ENCODE data around the gene KRTAP10-6. TPM values are rescaled to one million over a fixed set of nuclear protein-coding genes. Genes with fewer than 3 reads are reported as not detected.

Gene KRTAP10-6
- total and polyA plus RNA-seq, 2 of the 8 experiments (the other 6 are each of a cell fraction or from before 2014, with no cell fraction given), result 0.12 TPM; not detected in 1

- Histone ChIP-seq H3K79me1 (ENCODE audit: low read depth, low read length) (no peaks in the 10 kb centered on the region), H4K5ac (ENCODE audit: insufficient read length, low read depth, low read length) (no peak overlapping the region), H3K27ac (ENCODE audit: low read depth, low read length) (no peak overlapping the region), H3K27me3 (replicated peaks in 1 of 4; ENCODE audit: control insufficient read depth in 3 of 4, extremely low read depth in 1 of 4, insufficient read depth in 3 of 4, low read length in 3 of 4) (no peaks in the 10 kb centered on the region), H4K91ac (replicated peaks; ENCODE audit: insufficient read length, low read length) (no peak overlapping the region), H3K14ac (ENCODE audit: insufficient read length) (no peak overlapping the region), H4K20me1 (replicated peaks in 1 of 2; ENCODE audit: control insufficient read depth in 1 of 2, insufficient read depth in 2 of 2, low read length in 2 of 2) (no peaks in the 10 kb centered on the region), H3K9ac (replicated peaks in 1 of 4; ENCODE audit: extremely low read depth in 1 of 4, low read depth in 3 of 4, low read length in 3 of 4) (no peak overlapping the region), H3K4me2 (ENCODE audit: insufficient read depth in 1 of 2, low read depth in 2 of 2, low read length in 2 of 2) (no peak overlapping the region), H2BK5ac (ENCODE audit: low read depth, low read length) (no peak overlapping the region), H3K23ac (ENCODE audit: insufficient read length) (no peak overlapping the region), H3K4ac (replicated peaks; ENCODE audit: insufficient read length, low read depth, low read length) (no peak overlapping the region), H3K23me2 (ENCODE audit: low read depth, low read length) (no peaks in the 10 kb centered on the region; the same call in 1 of the 2 replicates), H2AK5ac (ENCODE audit: low read depth, low read length) (no peak overlapping the region), H3K4me3 (ENCODE audit: extremely low read depth in 1 of 4, insufficient read depth in 2 of 4, low read depth in 3 of 4, low read length in 4 of 4) (no peak overlapping the region), H3K79me2 (ENCODE audit: control insufficient read depth in 1 of 2, insufficient read depth in 2 of 2, low read length in 2 of 2) (no peaks in the 10 kb centered on the region), H2AFZ (ENCODE audit: low read length) (no peak overlapping the region), H2BK12ac (ENCODE audit: low read depth, low read length) (peak overlapping the region; percentile 55; the same call in 1 of the 2 replicates), H3K36me3 (ENCODE audit: control insufficient read depth in 2 of 4, insufficient read depth in 4 of 4, low read length in 3 of 4) (no peaks in the 10 kb centered on the region), H2BK20ac (ENCODE audit: low read length) (no peak overlapping the region), H3K18ac (ENCODE audit: extremely low read depth, low read length) (no peak overlapping the region), H3K4me1 (replicated peaks in 1 of 4; ENCODE audit: control insufficient read depth in 3 of 4, insufficient read depth in 4 of 4, low read length in 3 of 4) (peaks cover 0 to 3% (median 0%) of the 10 kb centered on the region in 4 experiments; a peak in 1 of 7 replicates), H2BK120ac (replicated peaks; ENCODE audit: low read depth, low read length) (no peak overlapping the region), H3K9me3 (ENCODE audit: insufficient read depth in 2 of 2, low read depth in 1 of 2, low read length in 1 of 2) (peaks cover 7 to 13% of the 10 kb centered on the region in 2 experiments; a peak in 3 of 4 replicates), H4K8ac (ENCODE audit: extremely low read depth, insufficient read depth, low read length) (no peak overlapping the region; the same call in 1 of the 2 replicates), H3K56ac (replicated peaks; ENCODE audit: insufficient read length, low read depth, low read length) (no peak overlapping the region), H2BK15ac (ENCODE audit: low read length) (no peak overlapping the region)
- POLR2A ChIA-PET (ENCODE audit: partially characterized antibody), result no interaction called here
- FAIRE-seq (no peak), DNase-seq (ENCODE audit: low read depth in 1 of 2, low spot score in 2 of 2) (no peak)
- CTCF ChIA-PET (ENCODE audit: partially characterized antibody), result interaction anchor here (0.7 to 1.6 kb wide), 4 partner anchors 11 to 40 kb away, joined by 3 to 5 read pairs (median 3); partner anchors contain the start of genes KRTAP10-3 and KRTAP10-5
- WGBS, 2 experiments (ENCODE audit: extremely low coverage in 1 of 2, insufficient coverage in 1 of 2, insufficient read length in 1 of 2, insufficient replicate concordance in 2 of 2, low coverage in 1 of 2, low lambda C conversion rate in 2 of 2, missing lambda C conversion rate in 1 of 2), result 83% methylated on average over 25 of the region's 27 CpGs; no CpG with 5 or more reads in 1 of the 2 experiments
- no peak for TF ChIP-seq SIN3A (conservative IDR thresholded peaks at IDR 0.05 in 1 of 2, IDR thresholded peaks at IDR 0.05 in 1 of 2; ENCODE audit: low read depth in 1 of 2, low read length in 2 of 2)
- no peak for TF ChIP-seq SIX5 (IDR thresholded peaks at IDR 0.05; ENCODE audit: low read depth, low read length)
- no peak for TF ChIP-seq CHD1 (IDR thresholded peaks at IDR 0.05; ENCODE audit: low read depth, low read length)
- no peak for TF ChIP-seq JUND (IDR thresholded peaks at IDR 0.05; ENCODE audit: low read length)
- TF ChIP-seq USF2 (IDR thresholded peaks at IDR 0.05; ENCODE audit: low read length), result no peak
- TF ChIP-seq, protein P1, sequence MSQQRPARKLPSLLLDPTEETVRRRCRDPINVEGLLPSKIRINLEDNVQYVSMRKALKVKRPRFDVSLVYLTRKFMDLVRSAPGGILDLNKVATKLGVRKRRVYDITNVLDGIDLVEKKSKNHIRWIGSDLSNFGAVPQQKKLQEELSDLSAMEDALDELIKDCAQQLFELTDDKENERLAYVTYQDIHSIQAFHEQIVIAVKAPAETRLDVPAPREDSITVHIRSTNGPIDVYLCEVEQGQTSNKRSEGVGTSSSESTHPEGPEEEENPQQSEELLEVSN (IDR thresholded peaks at IDR 0.05), result no peak
- no peak for TF ChIP-seq ZNF274 (IDR thresholded peaks at IDR 0.05; ENCODE audit: borderline replicate concordance, extremely low read depth, low read length)
- no peak for TF ChIP-seq SAP30 (IDR thresholded peaks at IDR 0.05; ENCODE audit: insufficient read depth, insufficient replicate concordance, low read length)
- TF ChIP-seq KDM5A (IDR thresholded peaks at IDR 0.05; ENCODE audit: low read length), result no peak
- no peak for TF ChIP-seq SP4 (IDR thresholded peaks at IDR 0.05; ENCODE audit: low read length)
Measured at GRCh38 chr21:44568667-44569556, 23.4 kb downstream of the KRTAP10-6 start.
